ENCODE measurements around the gene MRPS2. TPM values are rescaled to one million over a fixed set of nuclear protein-coding genes. Genes with fewer than 3 reads are reported as not detected.

The MRPS2 gene
- total and polyA plus RNA-seq, 2 of the 4 experiments (the other 2 are of a cell fraction) = 53.1 to 104 TPM

- Histone ChIP-seq H4K5ac (ENCODE audit: low read depth, low read length) (no peak overlapping the region), H3K4me1 (ENCODE audit: control insufficient read depth, insufficient read depth, low read length) (no peaks in the 10 kb centered on the region; the same call in 1 of the 2 replicates), H3K79me1 (ENCODE audit: low read depth in 1 of 2, low read length in 2 of 2) (no peaks in the 10 kb centered on the region), H3K27ac (ENCODE audit: insufficient read depth, low read length) (no peak overlapping the region), H3K27me3 (ENCODE audit: control insufficient read depth, insufficient read depth, low read length) (no peaks in the 10 kb centered on the region), H4K8ac (ENCODE audit: low read depth in 2 of 2, low read length in 2 of 2) (no peak overlapping the region), H2BK15ac (ENCODE audit: low read depth, low read length) (no peak overlapping the region), H2BK120ac (ENCODE audit: low read depth, low read length) (no peak overlapping the region), H3K9me1 (ENCODE audit: insufficient read depth, low read length) (no peaks in the 10 kb centered on the region), H3K4ac (ENCODE audit: low read depth, low read length) (no peak overlapping the region), H3K4me2 (ENCODE audit: low read depth, low read length) (no peak overlapping the region), H2AK9ac (replicated peaks; ENCODE audit: low read depth, low read length, poor library complexity) (no peak overlapping the region), H2AFZ (replicated peaks; ENCODE audit: low read length, poor library complexity) (no peak overlapping the region), H3K14ac (replicated peaks; ENCODE audit: low read depth, low read length) (no peak overlapping the region), H3K4me3 (ENCODE audit: insufficient read depth, low read depth, low read length) (no peak overlapping the region), H4K20me1 (ENCODE audit: insufficient read depth, low read length) (no peaks in the 10 kb centered on the region), H2BK5ac (ENCODE audit: low read depth, low read length, poor library complexity, severe bottlenecking) (no peak overlapping the region), H3K56ac (ENCODE audit: extremely low read depth, insufficient read depth, low read length) (no peak overlapping the region), H3K9ac (ENCODE audit: low read depth, low read length) (no peak overlapping the region), H3K18ac (ENCODE audit: low read depth, low read length) (no peak overlapping the region), H2BK20ac (ENCODE audit: low read depth, low read length) (no peak overlapping the region), H3K36me3 (ENCODE audit: control insufficient read depth, insufficient read depth, low read length) (no peaks in the 10 kb centered on the region), H3K23ac (ENCODE audit: low read depth, low read length) (no peak overlapping the region), H2AK5ac (ENCODE audit: low read depth, low read length) (no peak overlapping the region), H4K91ac (ENCODE audit: insufficient read depth, low read depth, low read length) (no peak overlapping the region), H3K9me3 (ENCODE audit: control insufficient read depth, insufficient read depth, low read length) (no peaks in the 10 kb centered on the region)
- intact Hi-C loops (cut with micrococcal nuclease) (no loop called here), dilution Hi-C loops (cut with HindIII; ENCODE audit: low sequenced_read_pairs, unreplicated experiment) (no loop called here), in situ Hi-C loops (cut with MboI; ENCODE audit: low sequenced_read_pairs) (no loop called here)
- no TSS peak for BruUV-seq (replicated peaks)
- DNase-seq (no peak), ATAC-seq (ENCODE audit: low read depth) (no peak)
- TF ChIP-seq RCOR1 (IDR thresholded peaks at IDR 0.05; ENCODE audit: insufficient replicate concordance, low read length) = no peak
- TF ChIP-seq MXI1 (IDR thresholded peaks at IDR 0.05; ENCODE audit: borderline replicate concordance, low read depth, low read length) = no peak
- TF ChIP-seq ELK1 (IDR thresholded peaks at IDR 0.05; ENCODE audit: borderline replicate concordance, low read depth, low read length) = no peak
- TF ChIP-seq FOS (IDR thresholded peaks at IDR 0.05; ENCODE audit: low read depth, low read length) = no peak
- TF ChIP-seq RFX5 (IDR thresholded peaks at IDR 0.05; ENCODE audit: low read depth, low read length) = no peak
- no peak for TF ChIP-seq BHLHE40 (IDR thresholded peaks at IDR 0.05; ENCODE audit: low read depth, low read length)
- no peak for TF ChIP-seq NFE2L2 (IDR thresholded peaks at IDR 0.05; ENCODE audit: low read depth, low read length)
- TF ChIP-seq CTCF (conservative IDR thresholded peaks at IDR 0.05; ENCODE audit: low read depth, low read length) = no peak
- TF ChIP-seq MAZ (IDR thresholded peaks at IDR 0.05; ENCODE audit: borderline replicate concordance, low read depth, low read length) = no peak
- no peak for TF ChIP-seq MAFK (IDR thresholded peaks at IDR 0.05; ENCODE audit: low read depth, low read length)
- no peak for TF ChIP-seq USF2 (IDR thresholded peaks at IDR 0.05; ENCODE audit: low read depth, low read length)
- TF ChIP-seq SMC3 (IDR thresholded peaks at IDR 0.05; ENCODE audit: low read depth, low read length) = no peak
- TF ChIP-seq POLR2A (IDR thresholded peaks at IDR 0.05; ENCODE audit: low read depth, low read length) = no peak
- TF ChIP-seq CEBPB (IDR thresholded peaks at IDR 0.05; ENCODE audit: low read depth, low read length) = no peak
- TF ChIP-seq RAD21 (IDR thresholded peaks at IDR 0.05; ENCODE audit: low read length) = no peak
- TF ChIP-seq CHD1 (IDR thresholded peaks at IDR 0.05; ENCODE audit: low read depth, low read length) = no peak
- ChIA-PET CTCF (no interaction called here), POLR2A (ENCODE audit: unreplicated experiment) (no interaction called here)
- WGBS, 2 experiments (ENCODE audit: extremely low coverage in 2 of 2, insufficient read length in 1 of 2) = 83% methylated on average over 10 of the region's 30 CpGs; no CpG with 5 or more reads in 1 of the 2 experiments
Observed at GRCh38 chr9:135494791-135495559, 5.5 kb upstream of the MRPS2 start.
